Activated naive CD8-positive, alpha-beta T cell (primary cell): ENCODE data around the gene UMODL1.

Experiments used
- H3K27ac Mint-ChIP-seq: one replicate; pipeline ENCODE4 v1.8.0; 2021; ENCODE audit warnings: mixed read lengths
- H3K27me3 Mint-ChIP-seq: one replicate; pipeline ENCODE4 v1.8.0; 2021; ENCODE audit warnings: mixed read lengths
- H3K36me3 Mint-ChIP-seq: one replicate; pipeline ENCODE4 v1.8.0; 2021; ENCODE audit warnings: mixed read lengths
- H3K4me1 Mint-ChIP-seq: one replicate; pipeline ENCODE4 v1.8.0; 2021; ENCODE audit warnings: low read depth, mixed read lengths
- H3K4me3 Mint-ChIP-seq: one replicate; pipeline ENCODE4 v1.8.0; 2021; ENCODE audit warnings: mild to moderate bottlenecking, mixed read lengths
- H3K9me3 Mint-ChIP-seq: one replicate; pipeline ENCODE4 v1.8.0; 2021; ENCODE audit warnings: low read depth, mixed read lengths

The UMODL1 gene

DNA sequence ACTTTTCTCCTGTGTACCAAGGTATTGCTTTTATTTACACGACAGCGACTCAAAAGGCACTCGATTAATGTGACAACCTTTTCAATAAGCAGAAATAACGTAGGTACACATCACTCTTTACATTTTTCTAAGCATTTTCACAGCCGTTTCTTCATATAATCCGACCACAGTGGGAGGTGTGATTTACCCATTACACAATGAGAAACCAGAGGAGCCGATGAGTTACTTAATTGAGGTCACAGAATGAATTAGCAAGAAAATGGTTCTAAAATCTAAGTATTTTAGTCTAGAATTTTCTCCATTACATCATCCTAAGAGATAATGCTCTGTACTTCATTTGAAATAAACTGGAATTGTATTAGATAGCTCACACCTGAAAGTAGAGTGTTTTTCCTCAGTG, 71.5 kb downstream of the UMODL1 start:
- Mint-ChIP-seq H3K27ac (no peak overlapping the region), H3K36me3 (no peaks in the 10 kb centered on the region), H3K27me3 (no peaks in the 10 kb centered on the region), H3K4me3 (no peak overlapping the region), H3K9me3 (no peaks in the 10 kb centered on the region), H3K4me1 (peaks cover 13% of the 10 kb centered on the region)

- H3K27ac Mint-ChIP-seq: no peak overlapping the region
- H3K9me3 Mint-ChIP-seq: no peaks in the 10 kb centered on the region
- no peaks in the 10 kb centered on the region for H3K36me3 Mint-ChIP-seq
- H3K4me3 Mint-ChIP-seq: no peak overlapping the region
- H3K4me1 Mint-ChIP-seq: peaks cover 9% of the 10 kb centered on the region
- no peaks in the 10 kb centered on the region for H3K27me3 Mint-ChIP-seq
Measured at GRCh38 chr21:42143111-42143510, 72.0 kb downstream of the UMODL1 start.

- H3K4me3 Mint-ChIP-seq: no peak overlapping the region
- no peaks in the 10 kb centered on the region for H3K36me3 Mint-ChIP-seq
- no peaks in the 10 kb centered on the region for H3K9me3 Mint-ChIP-seq
- peaks cover 6% of the 10 kb centered on the region for H3K4me1 Mint-ChIP-seq
- no peak overlapping the region for H3K27ac Mint-ChIP-seq
- no peaks in the 10 kb centered on the region for H3K27me3 Mint-ChIP-seq
Measured at GRCh38 chr21:42144221-42144620, 73.1 kb downstream of the UMODL1 start.

- no peaks in the 10 kb centered on the region for H3K36me3 Mint-ChIP-seq
- H3K9me3 Mint-ChIP-seq: no peaks in the 10 kb centered on the region
- H3K27me3 Mint-ChIP-seq: no peaks in the 10 kb centered on the region
- peaks cover 6% of the 10 kb centered on the region for H3K4me1 Mint-ChIP-seq
- H3K4me3 Mint-ChIP-seq: no peak overlapping the region
- H3K27ac Mint-ChIP-seq: no peak overlapping the region
Measured at GRCh38 chr21:42144679-42145568, 73.8 kb downstream of the UMODL1 start.

- Mint-ChIP-seq H3K27ac (no peak overlapping the region), H3K4me1 (peaks cover 6% of the 10 kb centered on the region), H3K9me3 (no peaks in the 10 kb centered on the region), H3K4me3 (no peak overlapping the region), H3K27me3 (no peaks in the 10 kb centered on the region), H3K36me3 (no peaks in the 10 kb centered on the region)
Measured at GRCh38 chr21:42145569-42146272, 74.6 kb downstream of the UMODL1 start.

GRCh38 chr21:42146273-42146805, 75.2 kb downstream of the UMODL1 start:
- Mint-ChIP-seq H3K9me3 (no peaks in the 10 kb centered on the region), H3K4me1 (peaks cover 6% of the 10 kb centered on the region), H3K4me3 (no peak overlapping the region), H3K36me3 (no peaks in the 10 kb centered on the region), H3K27ac (no peak overlapping the region), H3K27me3 (no peaks in the 10 kb centered on the region)

DNA sequence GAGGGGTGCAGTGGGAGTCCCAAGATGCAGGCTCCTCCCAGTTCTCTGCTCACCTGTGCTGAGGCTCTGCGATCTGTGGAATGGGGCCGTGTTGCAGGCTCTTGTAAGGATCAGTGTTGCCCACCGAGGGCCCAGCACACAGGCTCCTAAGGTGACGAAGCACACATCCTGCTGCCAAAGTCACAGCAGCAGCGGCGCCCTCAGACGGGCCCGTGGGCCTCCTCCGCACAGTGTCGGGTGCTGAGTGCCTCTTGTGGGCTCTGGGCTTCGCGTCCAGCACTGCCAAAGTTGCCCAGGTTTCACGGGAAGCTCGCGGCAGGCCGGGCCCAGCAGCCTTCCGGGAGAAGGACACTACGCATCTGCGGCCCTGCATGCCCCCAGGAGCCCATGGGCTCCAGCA, 75.7 kb downstream of the UMODL1 start:
- no peaks in the 10 kb centered on the region for H3K9me3 Mint-ChIP-seq
- no peaks in the 10 kb centered on the region for H3K36me3 Mint-ChIP-seq
- H3K27me3 Mint-ChIP-seq: no peaks in the 10 kb centered on the region
- H3K4me1 Mint-ChIP-seq: peaks cover 6% of the 10 kb centered on the region
- no peak overlapping the region for H3K27ac Mint-ChIP-seq
- H3K4me3 Mint-ChIP-seq: no peak overlapping the region

DNA sequence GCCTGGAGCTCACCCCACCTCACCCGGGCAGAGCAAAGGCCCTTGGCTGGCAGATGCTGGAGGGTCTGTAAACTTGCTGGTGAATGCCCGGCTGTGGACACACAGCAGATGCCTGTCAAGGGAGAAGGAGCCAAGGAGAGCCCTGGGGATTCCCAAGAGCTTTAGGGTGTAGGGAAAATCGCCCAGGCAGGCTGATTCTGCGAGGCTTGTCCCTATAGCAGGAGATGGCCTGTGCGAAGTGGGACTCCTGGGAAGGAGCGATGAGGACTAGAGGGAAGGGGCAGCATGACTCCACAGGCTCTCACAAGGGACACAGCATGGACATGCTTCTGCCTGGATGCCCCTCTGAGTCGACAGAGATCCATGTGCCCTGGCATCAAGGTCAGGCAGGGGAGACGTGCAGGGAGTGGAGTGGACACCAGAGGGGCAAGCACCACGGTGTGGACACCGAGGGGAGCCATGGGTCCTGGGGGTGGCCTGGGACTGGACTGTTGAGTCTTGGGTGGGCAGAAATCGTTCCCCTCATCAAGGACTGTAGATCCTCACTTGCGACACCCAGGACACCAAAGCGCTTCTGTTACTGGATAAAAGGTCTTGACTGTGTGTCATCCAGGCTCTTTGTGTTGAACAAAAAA, 76.4 kb downstream of the UMODL1 start:
- Mint-ChIP-seq H3K27me3 (no peaks in the 10 kb centered on the region), H3K36me3 (no peaks in the 10 kb centered on the region), H3K27ac (no peak overlapping the region)

DNA sequence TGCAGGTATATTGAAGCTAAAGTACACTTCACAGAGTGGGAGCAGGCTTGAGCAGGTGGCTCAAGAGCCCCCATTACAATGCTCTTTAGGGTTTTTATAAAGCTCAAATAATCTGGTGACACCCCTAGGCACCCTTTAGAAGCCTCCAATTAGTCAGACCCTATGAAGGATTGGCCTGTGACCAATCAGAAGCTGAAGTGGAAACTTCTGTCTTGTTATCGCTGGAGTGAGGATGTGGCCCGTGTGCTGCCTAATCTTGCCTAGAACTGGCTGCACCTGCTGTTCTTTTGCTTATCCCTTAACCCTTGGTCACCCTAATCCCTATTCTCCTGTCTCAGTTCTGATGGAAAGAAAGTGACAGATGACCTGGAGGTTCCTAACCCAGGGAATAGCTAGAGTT, 77.0 kb downstream of the UMODL1 start:
- H3K36me3 Mint-ChIP-seq: no peaks in the 10 kb centered on the region
- H3K4me3 Mint-ChIP-seq: no peak overlapping the region
- H3K9me3 Mint-ChIP-seq: no peaks in the 10 kb centered on the region
- H3K27ac Mint-ChIP-seq: no peak overlapping the region
- H3K4me1 Mint-ChIP-seq: peaks cover 6% of the 10 kb centered on the region
- H3K27me3 Mint-ChIP-seq: no peaks in the 10 kb centered on the region

More for the DNA sequence above, 76.4 kb downstream of the UMODL1 start:
- Mint-ChIP-seq H3K4me1 (peaks cover 6% of the 10 kb centered on the region), H3K9me3 (no peaks in the 10 kb centered on the region), H3K4me3 (no peak overlapping the region)

DNA sequence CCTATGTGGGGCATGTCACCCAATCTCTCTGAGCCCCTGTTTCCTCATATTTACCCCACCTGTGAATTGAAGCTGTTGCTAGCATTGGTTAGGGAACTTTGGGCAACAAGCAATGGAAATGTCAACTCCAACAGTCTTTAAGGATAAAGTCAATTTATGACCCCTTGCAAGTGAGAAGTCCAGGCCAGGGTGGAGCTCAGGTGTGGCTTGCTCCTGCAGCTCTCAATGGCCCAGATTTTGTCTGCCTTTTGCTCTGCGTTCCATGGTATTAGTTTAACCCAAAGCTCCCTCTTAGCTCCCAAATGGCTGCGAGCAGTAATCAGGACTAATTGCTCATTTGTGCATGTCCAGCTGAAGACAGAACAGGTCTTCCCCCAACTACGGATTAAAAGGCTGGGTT, 77.5 kb downstream of the UMODL1 start:
- H3K9me3 Mint-ChIP-seq: no peaks in the 10 kb centered on the region
- H3K27me3 Mint-ChIP-seq: no peaks in the 10 kb centered on the region
- H3K4me3 Mint-ChIP-seq: no peak overlapping the region
- H3K4me1 Mint-ChIP-seq: peaks cover 6% of the 10 kb centered on the region
- H3K36me3 Mint-ChIP-seq: no peaks in the 10 kb centered on the region
- no peak overlapping the region for H3K27ac Mint-ChIP-seq

DNA sequence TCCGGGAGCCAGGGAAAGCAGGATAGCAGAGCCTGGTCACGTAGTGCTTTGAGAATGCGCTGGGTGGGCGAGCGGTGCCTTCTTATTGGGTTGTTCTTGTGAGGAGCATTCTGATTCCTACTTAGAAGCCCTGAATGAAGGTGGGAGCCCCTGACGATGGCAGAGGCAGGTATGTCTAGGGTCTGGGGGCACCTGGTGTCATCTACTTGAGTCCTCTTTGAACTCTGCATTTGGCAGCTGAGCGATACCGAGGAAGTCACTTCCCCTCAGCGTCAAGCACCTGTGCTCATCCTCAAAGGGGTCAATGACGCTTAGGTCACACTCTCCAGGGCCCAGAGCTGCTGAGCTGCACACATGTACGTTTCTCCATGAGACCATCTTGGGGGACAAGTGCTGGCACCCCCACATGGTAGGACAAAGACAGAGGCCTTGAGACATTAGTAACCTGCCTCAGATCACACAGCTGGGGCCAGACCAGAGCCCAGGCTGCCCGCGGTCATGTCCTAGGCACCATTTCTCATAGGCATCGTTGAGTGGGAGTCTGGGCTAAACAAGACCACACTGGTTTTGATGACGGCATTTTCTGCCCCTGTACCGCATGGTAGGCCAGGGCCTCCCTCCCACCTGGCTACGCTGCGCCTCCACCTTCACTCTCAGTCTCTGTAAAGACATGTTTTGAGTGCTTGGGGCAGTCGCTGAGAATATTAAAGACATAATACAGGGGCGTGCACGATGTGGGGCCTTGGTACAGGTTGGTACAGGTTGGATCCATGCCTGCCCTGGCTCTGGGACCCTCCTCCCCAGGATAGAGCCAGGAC, 78.7 kb downstream of the UMODL1 start:
- Mint-ChIP-seq H3K27me3 (no peaks in the 10 kb centered on the region), H3K4me1 (peaks cover 6% of the 10 kb centered on the region), H3K27ac (no peak overlapping the region), H3K36me3 (no peaks in the 10 kb centered on the region), H3K4me3 (no peak overlapping the region), H3K9me3 (no peaks in the 10 kb centered on the region)

DNA sequence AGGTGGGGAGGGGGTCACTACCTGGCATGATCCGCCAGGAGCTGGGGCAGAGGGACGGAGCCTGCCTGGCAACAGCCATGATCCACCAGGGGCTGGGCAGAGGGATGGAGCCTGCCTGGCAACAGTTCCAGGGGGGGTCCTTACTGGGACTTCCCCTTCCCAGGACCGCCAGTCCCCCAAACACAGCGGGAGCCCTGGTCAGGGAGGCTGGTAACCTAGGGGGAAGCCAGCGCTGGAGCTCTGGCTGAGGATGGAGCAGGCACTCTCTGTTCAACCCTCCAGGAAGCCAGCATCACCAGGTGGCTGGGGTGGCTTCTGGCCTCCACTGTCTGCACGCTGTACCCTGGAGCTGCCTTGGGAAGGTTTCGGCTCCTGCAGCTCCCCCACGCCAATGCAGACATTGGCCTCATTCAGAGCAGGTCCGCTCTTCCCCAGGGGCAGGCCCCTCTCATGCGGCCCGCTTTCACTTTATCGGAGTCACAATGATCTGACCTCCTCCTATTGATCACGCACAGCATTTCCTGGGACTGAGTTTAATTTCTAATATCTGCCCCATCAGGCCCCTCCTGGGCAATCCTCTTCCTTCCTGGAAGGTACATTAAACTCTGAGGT, 79.5 kb downstream of the UMODL1 start:
- Mint-ChIP-seq H3K4me3 (no peak overlapping the region), H3K36me3 (no peaks in the 10 kb centered on the region), H3K4me1 (peaks cover 3% of the 10 kb centered on the region), H3K27me3 (no peaks in the 10 kb centered on the region), H3K27ac (no peak overlapping the region), H3K9me3 (no peaks in the 10 kb centered on the region)

DNA sequence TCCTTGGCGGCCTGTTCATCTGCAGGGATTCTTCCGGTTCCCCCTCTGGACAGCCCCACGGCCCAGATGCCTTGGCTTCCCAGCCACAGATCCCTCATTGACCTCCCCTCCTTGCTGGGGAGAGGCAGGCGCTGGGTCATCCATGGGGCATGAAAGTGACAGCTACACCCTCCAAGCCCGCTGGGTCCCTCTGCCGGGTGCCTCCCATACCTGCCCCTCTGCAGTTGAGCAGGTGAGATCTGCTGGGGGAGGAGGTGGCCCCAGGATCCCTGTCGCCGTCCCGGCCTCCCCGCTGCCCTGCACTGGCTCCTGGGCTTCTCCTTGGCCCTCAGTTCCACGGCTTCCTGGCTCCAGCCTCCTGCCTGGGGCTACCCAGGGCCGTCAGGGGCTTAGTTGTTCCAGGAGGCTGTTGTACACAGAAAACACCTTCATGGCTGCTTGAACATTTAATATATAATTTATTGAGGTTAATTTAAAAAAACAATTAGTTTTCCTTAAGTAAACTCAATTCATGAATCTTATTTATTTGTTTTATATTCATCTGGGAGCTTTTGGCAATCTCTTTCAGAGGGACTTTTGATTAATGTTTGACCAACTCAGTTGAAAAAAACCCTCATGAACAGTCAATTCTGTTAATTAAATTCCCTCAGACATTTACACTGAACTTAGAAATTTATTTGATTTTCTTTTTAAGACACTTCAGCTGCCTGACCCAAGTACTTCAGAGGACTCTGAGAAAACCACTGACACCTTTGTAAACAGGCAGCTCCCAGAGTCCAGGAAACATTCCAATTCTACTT, 80.2 kb downstream of the UMODL1 start:
- no peak overlapping the region for H3K27ac Mint-ChIP-seq
- no peaks in the 10 kb centered on the region for H3K9me3 Mint-ChIP-seq
- no peaks in the 10 kb centered on the region for H3K36me3 Mint-ChIP-seq
- H3K4me3 Mint-ChIP-seq: no peak overlapping the region
- no peaks in the 10 kb centered on the region for H3K27me3 Mint-ChIP-seq
- no peaks in the 10 kb centered on the region for H3K4me1 Mint-ChIP-seq

GRCh38 chr21:42151948-42152220, 80.8 kb downstream of the UMODL1 start:
- no peaks in the 10 kb centered on the region for H3K4me1 Mint-ChIP-seq
- H3K27me3 Mint-ChIP-seq: no peaks in the 10 kb centered on the region
- no peaks in the 10 kb centered on the region for H3K9me3 Mint-ChIP-seq
- H3K4me3 Mint-ChIP-seq: no peak overlapping the region
- no peak overlapping the region for H3K27ac Mint-ChIP-seq
- no peaks in the 10 kb centered on the region for H3K36me3 Mint-ChIP-seq
